H1 (cell line): ENCODE results near the gene CLEC1B. TPM values are rescaled to one million over a fixed set of nuclear protein-coding genes. Genes with fewer than 3 reads are reported as not detected.

Experiments used
- ASH2L ChIP-seq: fragments of 200-600, 300-600 bp; sonication (generic); IDR thresholded peaks from one replicate; pipeline ENCODE4 v1.7.1; 2017; ENCODE audit warnings: low read length
- CBX5 ChIP-seq: fragments of 300-800, 300-1000 bp; sonication (generic); IDR thresholded peaks from 2 replicates; pipeline ENCODE4 v1.7.1; 2016; ENCODE audit warnings: antibody characterized with exemption, low read length, low read depth
- CBX8 ChIP-seq: fragments of 300-800, 300-1000 bp; sonication (generic); IDR thresholded peaks from 2 replicates; pipeline ENCODE4 v1.7.1; 2016; ENCODE audit warnings: low read depth, low read length, borderline replicate concordance
- CHD1 ChIP-seq: IDR thresholded peaks from 2 replicates; pipeline ENCODE4 v1.6.1; 2012; ENCODE audit warnings: low read depth, low read length, improper control_type of control experiment
- JUN ChIP-seq: IDR thresholded peaks from 2 replicates; pipeline ENCODE4 v1.6.1; 2011; ENCODE audit warnings: low read depth, mild to moderate bottlenecking, improper control_type of control experiment, low read length
- KDM4A ChIP-seq: IDR thresholded peaks from one replicate; pipeline ENCODE4 v1.7.1; 2012; ENCODE audit warnings: low read depth, mild to moderate bottlenecking, moderate library complexity, low read length, inconsistent platforms; ENCODE audit not compliant: severe bottlenecking
- RAD21 ChIP-seq, 2 experiments: IDR thresholded peaks in 1 of 2; conservative IDR thresholded peaks in 1 of 2; 2 replicates each; pipeline ENCODE4 v1.6.1; 2011; ENCODE audit warnings: low read depth in 2 of 2, low read length in 2 of 2, improper control_type of control experiment in 1 of 2, inconsistent platforms in 1 of 2, mild to moderate bottlenecking in 1 of 2, moderate library complexity in 1 of 2
- RBBP5 ChIP-seq: IDR thresholded peaks from 2 replicates; pipeline ENCODE4 v1.7.1; 2012; ENCODE audit warnings: low read depth, mild to moderate bottlenecking, inconsistent platforms, low read length, moderate library complexity, borderline replicate concordance
- RFX5 ChIP-seq: IDR thresholded peaks from 2 replicates; pipeline ENCODE4 v1.6.1; 2011; ENCODE audit warnings: low read depth, low read length, improper control_type of control experiment, borderline replicate concordance
- SP4 ChIP-seq: IDR thresholded peaks from 2 replicates; pipeline ENCODE4 v1.6.1; 2012; ENCODE audit warnings: low read length, inconsistent platforms
- TAF7 ChIP-seq: optimal IDR thresholded peaks from 2 replicates; pipeline ENCODE3; 2011; ENCODE audit warnings: low read depth, mild to moderate bottlenecking, inconsistent platforms, low read length, moderate library complexity, borderline replicate concordance
- polyA plus RNA-seq, 7 experiments: library from polyadenylated mRNA; depleted of rRNA in 3 of 7; stranded (reverse) in 5 of 7; unstranded in 2 of 7; fragments of >200 nt in 5 of 7; fragments of 200-250 nt in 2 of 7; gene quantifications; 1 replicate in 5 of 7; 2 replicates in 1 of 7; 4 replicates in 1 of 7; pipeline versions ENCODE4 v1.2.1 to v1.2.3, GENCODE V29; 2011 to 2013; ENCODE audit warnings: missing spikeins in 2 of 7, mixed read lengths in 2 of 7
- total RNA-seq: library from RNA; stranded (reverse); fragmentation: NEBNext Ultra II Directional; extraction: Animal tissue kit (Norgen Biotek cat#: 25700); gene quantifications from 2 replicates; pipeline ENCODE4 v1.2.1, GENCODE V29; 2021
- TF ChIP-seq, protein P1 (sequence below): fragments of 300-600 bp; sonication (generic); IDR thresholded peaks from 2 replicates; pipeline ENCODE4 v1.7.1; 2012; ENCODE audit warnings: low read length, moderate library complexity, mild to moderate bottlenecking, inconsistent platforms; ENCODE audit not compliant: insufficient replicate concordance

CLEC1B gene
- total and polyA plus RNA-seq, 2 of the 8 experiments (the other 6 are each of a cell fraction or from before 2014, with no cell fraction given) = not detected

DNA sequence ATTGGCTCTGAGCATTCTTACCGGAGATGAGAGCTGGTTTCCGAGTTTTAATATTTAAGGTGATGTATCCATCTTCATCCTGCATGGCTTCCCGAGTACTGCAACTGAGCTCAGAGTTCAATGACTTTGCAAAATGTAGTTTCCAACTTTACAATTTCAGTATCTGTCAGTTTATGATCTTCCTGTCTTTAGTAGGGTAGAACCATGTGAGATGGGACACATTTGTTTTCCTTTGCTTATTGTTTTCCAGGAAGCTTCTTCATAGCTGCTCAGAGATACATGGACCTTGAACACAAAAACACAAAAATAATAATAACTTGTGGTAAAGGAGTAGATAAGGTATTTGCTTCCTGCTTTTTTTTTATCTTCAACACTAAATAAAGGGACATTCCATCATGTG is at the start of gene CLEC1B (continued):
- TF ChIP-seq, protein P1, sequence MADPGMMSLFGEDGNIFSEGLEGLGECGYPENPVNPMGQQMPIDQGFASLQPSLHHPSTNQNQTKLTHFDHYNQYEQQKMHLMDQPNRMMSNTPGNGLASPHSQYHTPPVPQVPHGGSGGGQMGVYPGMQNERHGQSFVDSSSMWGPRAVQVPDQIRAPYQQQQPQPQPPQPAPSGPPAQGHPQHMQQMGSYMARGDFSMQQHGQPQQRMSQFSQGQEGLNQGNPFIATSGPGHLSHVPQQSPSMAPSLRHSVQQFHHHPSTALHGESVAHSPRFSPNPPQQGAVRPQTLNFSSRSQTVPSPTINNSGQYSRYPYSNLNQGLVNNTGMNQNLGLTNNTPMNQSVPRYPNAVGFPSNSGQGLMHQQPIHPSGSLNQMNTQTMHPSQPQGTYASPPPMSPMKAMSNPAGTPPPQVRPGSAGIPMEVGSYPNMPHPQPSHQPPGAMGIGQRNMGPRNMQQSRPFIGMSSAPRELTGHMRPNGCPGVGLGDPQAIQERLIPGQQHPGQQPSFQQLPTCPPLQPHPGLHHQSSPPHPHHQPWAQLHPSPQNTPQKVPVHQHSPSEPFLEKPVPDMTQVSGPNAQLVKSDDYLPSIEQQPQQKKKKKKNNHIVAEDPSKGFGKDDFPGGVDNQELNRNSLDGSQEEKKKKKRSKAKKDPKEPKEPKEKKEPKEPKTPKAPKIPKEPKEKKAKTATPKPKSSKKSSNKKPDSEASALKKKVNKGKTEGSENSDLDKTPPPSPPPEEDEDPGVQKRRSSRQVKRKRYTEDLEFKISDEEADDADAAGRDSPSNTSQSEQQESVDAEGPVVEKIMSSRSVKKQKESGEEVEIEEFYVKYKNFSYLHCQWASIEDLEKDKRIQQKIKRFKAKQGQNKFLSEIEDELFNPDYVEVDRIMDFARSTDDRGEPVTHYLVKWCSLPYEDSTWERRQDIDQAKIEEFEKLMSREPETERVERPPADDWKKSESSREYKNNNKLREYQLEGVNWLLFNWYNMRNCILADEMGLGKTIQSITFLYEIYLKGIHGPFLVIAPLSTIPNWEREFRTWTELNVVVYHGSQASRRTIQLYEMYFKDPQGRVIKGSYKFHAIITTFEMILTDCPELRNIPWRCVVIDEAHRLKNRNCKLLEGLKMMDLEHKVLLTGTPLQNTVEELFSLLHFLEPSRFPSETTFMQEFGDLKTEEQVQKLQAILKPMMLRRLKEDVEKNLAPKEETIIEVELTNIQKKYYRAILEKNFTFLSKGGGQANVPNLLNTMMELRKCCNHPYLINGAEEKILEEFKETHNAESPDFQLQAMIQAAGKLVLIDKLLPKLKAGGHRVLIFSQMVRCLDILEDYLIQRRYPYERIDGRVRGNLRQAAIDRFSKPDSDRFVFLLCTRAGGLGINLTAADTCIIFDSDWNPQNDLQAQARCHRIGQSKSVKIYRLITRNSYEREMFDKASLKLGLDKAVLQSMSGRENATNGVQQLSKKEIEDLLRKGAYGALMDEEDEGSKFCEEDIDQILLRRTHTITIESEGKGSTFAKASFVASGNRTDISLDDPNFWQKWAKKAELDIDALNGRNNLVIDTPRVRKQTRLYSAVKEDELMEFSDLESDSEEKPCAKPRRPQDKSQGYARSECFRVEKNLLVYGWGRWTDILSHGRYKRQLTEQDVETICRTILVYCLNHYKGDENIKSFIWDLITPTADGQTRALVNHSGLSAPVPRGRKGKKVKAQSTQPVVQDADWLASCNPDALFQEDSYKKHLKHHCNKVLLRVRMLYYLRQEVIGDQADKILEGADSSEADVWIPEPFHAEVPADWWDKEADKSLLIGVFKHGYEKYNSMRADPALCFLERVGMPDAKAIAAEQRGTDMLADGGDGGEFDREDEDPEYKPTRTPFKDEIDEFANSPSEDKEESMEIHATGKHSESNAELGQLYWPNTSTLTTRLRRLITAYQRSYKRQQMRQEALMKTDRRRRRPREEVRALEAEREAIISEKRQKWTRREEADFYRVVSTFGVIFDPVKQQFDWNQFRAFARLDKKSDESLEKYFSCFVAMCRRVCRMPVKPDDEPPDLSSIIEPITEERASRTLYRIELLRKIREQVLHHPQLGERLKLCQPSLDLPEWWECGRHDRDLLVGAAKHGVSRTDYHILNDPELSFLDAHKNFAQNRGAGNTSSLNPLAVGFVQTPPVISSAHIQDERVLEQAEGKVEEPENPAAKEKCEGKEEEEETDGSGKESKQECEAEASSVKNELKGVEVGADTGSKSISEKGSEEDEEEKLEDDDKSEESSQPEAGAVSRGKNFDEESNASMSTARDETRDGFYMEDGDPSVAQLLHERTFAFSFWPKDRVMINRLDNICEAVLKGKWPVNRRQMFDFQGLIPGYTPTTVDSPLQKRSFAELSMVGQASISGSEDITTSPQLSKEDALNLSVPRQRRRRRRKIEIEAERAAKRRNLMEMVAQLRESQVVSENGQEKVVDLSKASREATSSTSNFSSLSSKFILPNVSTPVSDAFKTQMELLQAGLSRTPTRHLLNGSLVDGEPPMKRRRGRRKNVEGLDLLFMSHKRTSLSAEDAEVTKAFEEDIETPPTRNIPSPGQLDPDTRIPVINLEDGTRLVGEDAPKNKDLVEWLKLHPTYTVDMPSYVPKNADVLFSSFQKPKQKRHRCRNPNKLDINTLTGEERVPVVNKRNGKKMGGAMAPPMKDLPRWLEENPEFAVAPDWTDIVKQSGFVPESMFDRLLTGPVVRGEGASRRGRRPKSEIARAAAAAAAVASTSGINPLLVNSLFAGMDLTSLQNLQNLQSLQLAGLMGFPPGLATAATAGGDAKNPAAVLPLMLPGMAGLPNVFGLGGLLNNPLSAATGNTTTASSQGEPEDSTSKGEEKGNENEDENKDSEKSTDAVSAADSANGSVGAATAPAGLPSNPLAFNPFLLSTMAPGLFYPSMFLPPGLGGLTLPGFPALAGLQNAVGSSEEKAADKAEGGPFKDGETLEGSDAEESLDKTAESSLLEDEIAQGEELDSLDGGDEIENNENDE = no peak
- TF ChIP-seq CBX8 (no peak), CHD1 (no peak), RFX5 (no peak), SP4 (no peak), JUN (no peak), TAF7 (no peak), RAD21 (IDR thresholded peaks at IDR 0.05 in 1 of 2, conservative IDR thresholded peaks at IDR 0.05 in 1 of 2; ENCODE audit: low read depth in 2 of 2, low read length in 2 of 2) (no peak), CBX5 (no peak), RBBP5 (no peak), ASH2L (no peak), KDM4A (no peak)
